Measurements from ENCODE around the gene PSEN1.

PSEN1 gene

DNA sequence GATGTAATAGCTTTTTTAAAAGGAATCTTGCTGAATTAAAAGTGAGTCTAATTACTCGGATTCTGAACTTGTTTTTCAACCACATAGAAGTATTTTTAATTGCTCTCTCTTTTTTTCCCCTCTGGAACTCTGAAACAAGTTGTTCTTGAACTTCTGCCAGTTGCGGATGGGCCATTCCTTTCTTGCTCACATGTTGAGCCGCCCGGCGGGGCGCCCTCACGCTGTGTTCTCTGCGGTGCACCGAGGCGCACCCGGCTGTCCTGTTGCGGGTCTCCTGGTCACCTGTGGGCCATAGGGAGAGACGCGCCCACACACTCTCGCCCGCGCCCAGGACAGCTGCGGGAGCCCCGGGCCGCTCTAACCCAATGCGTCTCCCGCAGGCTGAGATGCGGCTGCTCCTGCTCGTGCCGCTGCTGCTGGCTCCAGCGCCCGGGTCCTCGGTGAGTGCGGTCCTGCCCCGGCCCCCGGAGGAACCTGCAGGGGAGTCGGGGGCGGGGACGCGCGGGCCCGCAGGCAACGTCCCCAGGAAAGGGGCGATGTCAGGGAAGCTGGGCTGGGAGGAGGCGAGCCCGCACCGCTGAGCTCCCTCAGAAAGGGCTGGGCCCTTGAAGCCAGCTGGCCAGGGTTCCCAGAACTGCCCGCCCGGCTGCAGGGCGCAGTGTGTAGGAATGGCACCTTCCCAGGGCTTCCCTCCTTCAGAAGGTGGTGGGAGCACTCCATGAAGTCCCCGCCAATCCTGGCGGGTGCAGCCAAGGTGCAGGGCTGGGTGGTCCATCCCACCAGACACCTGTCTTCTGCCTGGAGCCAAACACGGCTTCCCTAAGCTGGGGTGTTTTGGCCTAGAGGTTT is 103.3 kb downstream of the PSEN1 start:
- FAIRE-seq (no peak), DNase-seq (ENCODE audit: low spot score) (no peak)

DNA sequence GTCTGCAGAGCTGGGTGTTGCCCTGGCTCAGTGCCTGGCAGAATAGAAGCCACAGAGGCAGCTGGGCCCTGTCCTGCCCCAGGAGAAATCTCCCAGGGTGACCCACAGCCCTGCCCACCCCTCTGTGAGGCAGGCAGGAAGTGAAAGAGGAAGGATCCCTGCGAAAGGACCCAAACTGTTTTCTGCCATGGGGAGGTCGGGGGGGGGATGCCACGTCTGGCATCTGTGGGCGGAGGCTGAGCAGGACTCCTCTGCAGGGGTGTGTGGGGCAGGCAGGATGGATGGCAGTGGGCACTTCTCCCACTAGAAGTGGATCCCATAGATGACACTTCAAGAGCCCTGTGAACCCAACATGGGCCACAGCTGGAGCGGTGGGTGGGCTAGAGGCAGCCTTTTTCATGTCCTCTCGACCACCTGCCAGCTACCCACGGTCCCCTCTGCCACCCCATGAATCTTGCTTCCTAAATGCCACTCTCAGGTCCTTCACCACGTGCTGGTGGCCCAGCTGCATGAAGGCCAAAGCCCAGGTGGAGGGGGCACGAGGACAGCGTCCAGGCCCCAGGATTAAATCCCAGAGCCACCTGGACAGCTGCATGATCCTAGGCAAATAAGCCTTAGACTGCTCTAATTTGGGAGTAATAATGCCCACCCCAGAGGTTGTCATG is 104.6 kb downstream of the PSEN1 start:
- DNase-seq (ENCODE audit: low spot score) (no peak), FAIRE-seq (no peak)

DNA sequence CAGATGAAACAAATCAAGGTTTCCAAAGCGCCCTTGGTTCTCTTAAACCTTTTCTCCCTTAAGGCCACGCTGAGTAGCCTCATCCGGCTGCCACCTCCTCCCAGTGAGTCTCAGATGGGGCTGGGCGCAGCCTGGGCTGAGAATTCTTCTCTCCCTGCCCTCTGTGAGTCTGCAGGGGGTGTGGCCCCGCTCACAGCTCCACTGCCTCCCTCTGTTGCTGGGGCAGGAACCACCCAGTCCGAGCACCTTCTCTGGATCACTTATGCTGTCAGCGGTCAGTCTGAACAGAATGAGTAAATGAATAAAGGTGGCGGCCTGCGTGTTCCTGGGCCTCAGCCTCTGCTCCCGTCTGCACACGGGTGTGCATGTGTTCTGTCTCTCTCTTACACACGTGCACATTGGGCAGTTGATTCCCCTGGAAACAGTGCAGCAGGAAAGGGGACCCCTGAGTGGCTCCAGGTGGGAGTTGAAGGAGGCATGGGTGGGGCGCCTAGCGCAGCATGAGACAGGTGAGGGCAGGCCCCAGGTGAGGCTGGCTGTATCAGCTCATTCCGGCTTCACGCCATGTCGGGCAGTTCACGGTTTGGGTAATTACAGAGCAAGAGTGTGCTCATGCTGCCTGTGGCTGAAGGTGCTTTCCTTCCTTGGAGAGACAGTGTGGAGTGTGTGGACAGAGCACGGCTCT is 105.3 kb downstream of the PSEN1 start:
- peak; percentile 72 for DNase-seq (ENCODE audit: low spot score)
- FAIRE-seq = peak; percentile 81

DNA sequence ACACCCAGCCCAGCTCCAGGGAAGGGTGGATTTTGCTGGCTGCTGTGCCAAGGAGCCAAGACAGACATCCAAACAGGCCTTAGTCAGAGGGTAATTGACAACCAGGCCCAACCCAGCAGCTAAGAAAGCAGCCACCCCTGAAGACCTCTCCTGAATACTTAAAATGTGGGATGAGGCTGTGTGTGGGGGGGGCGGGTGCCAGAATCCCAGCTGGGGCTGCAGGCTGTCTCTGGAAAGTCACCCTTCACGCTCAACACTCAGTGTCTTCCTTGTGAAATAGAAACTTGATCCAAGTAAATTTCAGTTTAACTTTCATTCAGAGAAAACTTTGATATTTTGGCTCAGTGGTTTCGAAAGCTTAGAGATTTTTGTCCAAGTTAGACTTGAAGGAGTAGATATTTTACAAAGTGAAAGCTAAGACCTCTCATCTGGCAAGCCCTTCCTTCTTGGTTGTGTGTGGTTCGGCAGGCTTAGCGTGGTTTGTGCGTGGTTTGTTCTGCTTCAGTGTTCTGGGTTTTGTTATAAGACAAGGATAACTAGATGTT is 106.1 kb downstream of the PSEN1 start:
- DNase-seq (ENCODE audit: low spot score) (peak; percentile 63), FAIRE-seq (peak; percentile 77)

DNA sequence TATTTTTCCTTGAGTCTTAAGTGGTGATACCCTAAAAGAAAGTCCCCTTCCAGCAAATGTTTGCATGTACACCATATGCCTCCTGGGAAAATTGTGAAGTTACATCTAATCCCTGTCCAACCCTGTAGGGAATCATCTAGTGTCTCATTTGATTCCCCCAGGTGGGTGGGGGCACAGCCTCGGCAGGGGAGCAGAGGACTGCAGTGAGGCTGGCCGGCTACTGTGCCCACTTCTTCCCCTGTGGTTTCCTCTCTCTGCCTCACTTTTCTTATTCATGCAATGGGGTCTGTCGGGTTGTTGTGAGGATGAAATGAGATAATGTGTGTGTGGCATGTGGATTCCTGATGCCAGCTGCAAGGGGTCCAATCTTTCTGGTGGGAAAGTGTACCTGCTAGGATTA is 107.0 kb downstream of the PSEN1 start:
- DNase-seq (ENCODE audit: low spot score) (no peak), FAIRE-seq (no peak)

DNA sequence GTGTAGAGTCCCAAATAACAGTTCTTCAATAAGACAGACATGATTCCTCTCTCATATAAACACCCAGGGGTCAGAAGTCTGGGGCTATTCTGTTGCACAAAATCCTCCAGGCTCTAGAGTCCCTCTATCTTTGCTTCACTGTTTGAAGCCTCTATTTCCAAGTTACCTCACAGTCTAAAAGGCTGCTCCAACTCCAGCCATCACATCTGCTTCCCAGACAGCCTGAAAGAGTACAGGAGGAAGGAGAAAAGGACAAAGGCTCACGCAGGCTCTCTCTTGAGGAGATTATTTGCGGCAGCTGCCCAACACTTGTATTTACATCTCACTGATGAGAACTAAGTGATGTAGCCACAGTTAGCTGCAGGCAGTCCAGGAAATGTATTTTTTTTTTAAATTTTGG is 107.4 kb downstream of the PSEN1 start:
- FAIRE-seq (no peak), DNase-seq (ENCODE audit: low spot score) (no peak)

DNA sequence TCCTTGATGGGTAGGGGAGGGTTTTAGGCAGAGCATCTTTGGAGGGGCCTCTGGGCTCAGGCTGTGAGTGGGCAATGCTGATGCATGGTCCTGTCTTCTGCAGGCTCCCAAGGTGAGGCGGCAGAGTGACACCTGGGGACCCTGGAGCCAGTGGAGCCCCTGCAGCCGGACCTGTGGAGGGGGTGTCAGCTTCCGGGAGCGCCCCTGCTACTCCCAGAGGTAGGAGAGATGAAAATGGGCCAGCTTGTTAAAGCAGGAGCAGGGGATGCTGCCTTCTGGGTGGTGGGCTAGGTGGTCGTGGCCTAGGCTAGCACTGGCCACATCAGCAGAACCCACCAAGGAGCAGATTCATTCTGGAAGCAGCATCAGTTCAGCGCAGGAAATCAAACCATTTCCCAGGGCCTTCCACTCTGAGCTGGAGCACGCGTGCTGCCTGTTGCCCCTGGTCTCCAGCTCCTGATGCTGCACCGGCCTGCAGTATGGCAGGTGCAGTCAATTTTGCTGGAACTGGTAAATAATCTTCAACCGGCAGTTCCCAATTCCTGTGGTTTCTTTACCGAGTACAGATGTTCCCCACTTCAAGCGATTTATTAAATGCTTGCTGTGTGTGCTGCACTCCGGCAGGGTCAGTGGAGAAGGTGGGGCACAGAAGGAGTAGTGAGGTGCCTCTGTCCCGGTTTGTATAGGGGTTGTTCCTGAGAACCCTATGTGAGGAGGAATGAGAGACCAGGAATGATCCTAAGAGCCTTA is 108.4 kb downstream of the PSEN1 start:
- FAIRE-seq = no peak
- DNase-seq (ENCODE audit: low spot score) = no peak

DNA sequence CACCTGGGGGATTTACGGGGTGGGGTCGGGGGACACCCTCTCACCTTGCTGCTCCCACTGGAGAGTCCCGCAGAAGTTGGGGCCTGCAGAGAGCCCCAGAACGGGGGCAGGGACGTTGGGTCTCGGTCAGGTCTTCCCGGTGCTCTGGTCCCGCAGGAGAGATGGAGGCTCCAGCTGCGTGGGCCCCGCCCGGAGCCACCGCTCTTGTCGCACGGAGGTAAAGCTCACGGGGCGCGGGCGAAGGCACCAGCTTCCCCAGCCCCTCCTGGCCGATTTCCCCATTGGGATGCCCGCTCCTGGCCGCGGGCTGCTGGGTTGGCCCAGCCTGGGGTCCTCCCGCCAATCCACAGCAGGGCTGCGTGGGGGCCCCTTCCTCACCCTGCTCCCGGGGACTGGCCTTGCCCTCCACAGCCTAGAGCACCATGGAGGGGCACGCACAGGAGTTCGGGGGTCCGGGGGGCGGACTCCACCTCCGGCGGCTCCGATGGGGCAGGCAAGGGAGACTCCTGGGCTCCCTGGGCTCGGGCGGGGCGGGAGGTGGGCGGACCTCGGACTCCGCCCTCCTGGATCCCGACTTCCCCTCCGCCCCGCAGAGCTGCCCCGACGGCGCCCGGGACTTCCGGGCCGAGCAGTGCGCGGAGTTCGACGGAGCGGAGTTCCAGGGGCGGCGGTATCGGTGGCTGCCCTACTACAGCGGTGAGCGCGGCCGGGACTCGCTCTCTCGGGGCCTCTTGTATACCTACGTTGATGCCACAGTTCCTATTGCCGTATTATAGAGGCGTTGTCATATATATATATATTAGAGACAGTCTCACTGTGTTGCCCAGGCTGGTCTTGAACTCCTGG is 109.4 kb downstream of the PSEN1 start:
- FAIRE-seq (no peak), DNase-seq (ENCODE audit: low spot score) (no peak)

DNA sequence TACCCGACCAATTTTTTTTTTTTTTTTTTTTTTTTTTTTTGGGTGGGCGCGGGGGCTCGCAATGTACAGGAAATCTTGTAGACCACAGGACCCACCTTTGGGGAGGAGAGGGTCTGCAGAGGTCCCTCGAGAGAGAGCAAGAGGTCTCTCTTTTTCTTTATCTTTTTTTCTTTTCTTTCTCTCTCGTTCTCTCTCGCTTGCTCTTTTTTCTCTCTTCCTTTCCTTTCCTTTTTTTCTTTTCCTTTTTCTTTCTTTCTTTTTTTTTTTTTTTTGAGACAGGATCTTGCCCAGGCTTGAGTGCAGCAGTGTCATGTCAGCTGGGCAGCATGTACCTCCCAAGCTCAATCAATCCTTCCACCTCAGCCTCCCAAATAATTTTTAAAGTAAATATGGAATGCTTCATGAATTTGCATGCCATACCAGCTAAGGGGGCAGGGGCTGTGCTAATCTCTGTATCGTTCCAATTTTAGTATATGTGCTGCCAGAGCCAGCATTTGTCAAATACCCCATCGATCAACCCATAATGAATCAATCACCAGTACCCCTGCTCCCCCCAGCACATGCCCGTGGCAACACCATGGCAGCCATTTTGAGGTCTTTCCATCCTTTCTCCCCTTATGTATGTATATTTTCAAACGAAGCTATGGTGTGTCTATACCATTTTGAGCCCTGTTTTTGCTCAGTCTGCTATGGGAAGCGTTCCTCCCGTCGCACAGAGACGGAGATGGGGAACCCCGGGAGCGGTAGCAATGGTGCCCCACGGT is 110.3 kb downstream of the PSEN1 start:
- DNase-seq (ENCODE audit: low spot score) = no peak
- FAIRE-seq = no peak

DNA sequence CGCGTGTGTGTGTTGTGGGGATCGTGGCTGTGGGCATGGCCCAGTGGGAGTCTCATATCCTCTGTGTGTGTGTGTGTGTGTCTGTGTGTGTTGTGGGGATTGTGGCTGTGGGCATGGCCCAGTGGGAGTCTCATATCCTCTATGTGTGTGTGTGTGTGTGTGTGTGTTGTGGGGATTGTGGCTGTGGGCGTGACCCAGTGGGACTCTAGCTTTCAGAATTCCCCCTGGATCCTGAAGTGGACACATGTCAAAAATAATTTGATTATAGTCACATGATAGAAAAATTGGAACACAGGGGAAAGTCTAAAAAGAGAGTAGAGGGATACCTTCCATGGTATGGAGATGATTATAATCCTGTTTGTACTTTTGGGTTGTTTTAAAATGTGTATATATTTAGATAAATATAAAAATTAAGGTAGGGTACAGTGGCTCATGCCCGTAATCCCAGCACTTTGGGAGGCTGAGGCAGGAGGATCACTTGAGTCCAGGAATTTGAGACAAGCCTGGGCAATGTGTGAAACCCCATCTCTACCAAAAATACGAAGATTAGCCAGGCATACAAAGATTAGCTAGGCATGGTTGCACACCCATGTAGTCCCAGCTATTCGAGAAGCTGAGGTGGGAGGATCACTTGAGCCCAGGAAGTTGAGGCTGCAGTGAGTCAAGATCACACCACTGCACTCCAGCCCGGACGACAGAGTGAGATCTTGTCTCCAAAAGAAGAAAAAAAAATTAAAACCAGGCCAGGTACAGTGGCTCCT is 112.0 kb downstream of the PSEN1 start:
- FAIRE-seq (peak; percentile 91), DNase-seq (ENCODE audit: low spot score) (peak; percentile 69)

DNA sequence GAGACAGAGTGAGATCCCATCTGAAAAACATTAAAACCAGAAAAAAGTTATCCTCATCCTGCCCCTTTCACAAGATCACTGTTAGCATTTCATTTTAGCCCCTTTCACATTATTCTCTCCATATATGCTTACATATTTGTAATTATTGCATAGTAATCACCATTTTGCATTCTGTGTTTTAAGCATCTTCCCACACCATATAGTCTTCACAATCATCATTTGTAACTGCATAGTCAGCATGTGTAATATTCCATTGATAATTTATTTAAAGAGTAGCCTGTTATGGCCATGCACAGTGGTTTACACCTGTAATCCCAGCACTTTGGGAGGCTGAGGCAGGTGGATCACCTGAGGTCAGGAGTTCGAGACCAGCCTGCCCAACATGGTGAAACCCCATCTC is 112.8 kb downstream of the PSEN1 start:
- FAIRE-seq (no peak), DNase-seq (ENCODE audit: low spot score) (no peak)

DNA sequence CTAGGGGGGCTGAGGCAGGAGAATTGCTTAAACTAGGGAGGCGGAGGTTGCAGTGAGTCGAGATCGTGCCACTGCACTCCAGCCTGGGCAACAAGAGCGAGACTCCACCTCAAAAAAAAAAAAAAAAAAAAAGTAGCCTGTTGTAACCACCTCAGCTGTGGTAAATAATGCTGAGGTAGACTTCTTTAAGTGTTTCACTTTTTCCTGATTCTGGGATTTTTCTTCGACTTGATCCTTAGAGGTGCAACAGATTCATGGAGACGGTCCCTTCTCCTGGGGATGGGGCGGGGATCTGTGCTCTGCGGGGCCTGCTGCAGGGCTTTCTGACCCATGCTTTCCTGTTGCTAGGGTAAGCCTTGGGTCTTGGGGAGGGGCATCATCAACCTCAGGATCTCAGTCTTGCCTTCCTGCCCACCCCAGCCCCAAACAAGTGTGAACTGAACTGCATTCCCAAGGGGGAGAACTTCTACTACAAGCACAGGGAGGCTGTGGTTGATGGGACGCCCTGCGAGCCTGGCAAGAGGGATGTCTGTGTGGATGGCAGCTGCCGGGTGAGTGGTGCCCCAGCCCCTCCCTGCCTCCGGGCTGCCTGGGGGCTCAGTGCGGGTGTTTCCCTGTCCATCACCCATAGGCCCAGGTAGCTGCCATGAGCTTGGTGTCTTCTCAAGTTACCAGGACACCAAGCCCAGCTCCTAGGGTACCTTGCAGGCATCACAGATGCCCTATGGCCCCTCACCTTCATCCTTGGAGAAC is 113.4 kb downstream of the PSEN1 start:
- FAIRE-seq (no peak), DNase-seq (ENCODE audit: low spot score) (no peak)

DNA sequence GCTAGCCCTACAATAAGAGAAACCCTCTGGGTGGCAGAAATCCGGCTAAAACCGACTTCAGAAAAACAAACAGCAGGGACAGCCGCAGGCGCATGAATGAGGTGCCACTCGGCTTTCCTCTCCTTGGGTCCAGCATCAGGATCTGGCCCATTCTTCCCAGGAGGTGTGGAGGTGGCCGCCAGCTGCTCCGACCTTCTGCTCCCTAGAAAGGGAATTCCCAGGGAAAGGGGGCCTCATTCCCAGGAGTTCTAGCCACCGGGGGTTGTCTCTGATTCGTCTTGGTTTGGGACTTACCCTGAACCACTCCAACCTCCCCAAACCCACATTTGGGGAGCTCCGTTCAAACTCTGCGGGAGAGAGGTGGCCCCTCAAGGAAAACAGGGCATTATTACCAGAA is 114.0 kb downstream of the PSEN1 start:
- no peak for FAIRE-seq
- no peak for DNase-seq (ENCODE audit: low spot score)

DNA sequence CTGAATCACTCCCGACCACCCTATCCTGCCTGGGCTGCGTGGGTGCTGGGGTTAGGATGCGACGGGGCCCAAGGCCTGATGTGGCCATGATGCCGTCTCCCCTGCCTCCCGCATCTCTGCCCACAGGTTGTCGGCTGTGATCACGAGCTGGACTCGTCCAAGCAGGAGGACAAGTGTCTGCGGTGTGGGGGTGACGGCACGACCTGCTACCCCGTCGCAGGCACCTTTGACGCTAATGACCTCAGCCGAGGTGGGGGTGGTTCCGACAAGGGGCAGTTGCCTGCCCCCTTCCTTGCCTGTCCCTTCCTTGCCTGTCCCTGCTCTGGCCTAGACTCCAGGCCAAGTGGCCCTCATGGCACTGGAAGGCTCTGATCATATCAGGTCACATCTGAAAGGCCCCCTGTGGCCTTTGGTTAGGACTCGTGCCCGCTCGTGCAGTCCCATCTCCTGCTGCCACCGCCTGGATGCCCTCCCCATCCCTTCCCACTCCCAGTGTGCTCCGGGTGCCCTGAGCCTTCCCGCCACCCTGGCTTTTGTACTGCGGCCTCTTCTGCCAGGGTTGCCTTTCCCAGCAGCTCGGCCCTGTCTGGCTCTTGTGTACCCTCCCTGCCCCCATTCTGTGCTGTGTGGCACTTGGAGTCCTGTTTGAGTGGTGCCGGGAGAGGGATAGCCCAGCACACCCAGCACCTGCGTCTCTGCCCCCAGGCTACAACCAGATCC is 114.6 kb downstream of the PSEN1 start:
- FAIRE-seq = no peak
- DNase-seq (ENCODE audit: low spot score) = no peak

DNA sequence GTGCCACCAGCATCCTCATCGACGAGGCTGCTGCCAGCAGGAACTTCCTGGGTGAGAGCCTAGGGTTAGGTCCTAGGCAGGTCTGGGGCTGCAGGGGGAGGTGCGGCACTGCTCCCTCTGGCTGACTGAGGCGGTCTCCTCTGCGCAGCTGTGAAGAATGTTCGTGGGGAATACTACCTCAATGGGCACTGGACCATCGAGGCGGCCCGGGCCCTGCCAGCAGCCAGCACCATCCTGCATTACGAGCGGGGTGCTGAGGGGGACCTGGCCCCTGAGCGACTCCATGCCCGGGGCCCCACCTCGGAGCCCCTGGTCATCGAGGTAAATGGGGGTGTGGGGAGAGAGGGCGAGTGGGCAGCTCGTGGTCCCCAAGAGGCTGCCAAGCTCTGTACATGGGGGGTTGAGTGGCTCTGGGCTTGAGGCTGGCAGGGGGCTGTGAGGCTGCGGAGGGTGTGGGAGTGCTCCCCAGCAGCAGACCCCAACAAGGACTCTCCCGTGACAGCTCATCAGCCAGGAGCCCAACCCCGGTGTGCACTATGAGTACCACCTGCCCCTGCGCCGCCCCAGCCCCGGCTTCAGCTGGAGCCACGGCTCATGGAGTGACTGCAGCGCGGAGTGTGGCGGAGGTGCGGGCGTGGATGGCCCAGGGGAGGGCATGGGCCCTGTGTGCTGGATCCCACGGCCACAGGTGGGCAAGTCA is 115.4 kb downstream of the PSEN1 start:
- DNase-seq (ENCODE audit: low spot score) = no peak
- FAIRE-seq = no peak

DNA sequence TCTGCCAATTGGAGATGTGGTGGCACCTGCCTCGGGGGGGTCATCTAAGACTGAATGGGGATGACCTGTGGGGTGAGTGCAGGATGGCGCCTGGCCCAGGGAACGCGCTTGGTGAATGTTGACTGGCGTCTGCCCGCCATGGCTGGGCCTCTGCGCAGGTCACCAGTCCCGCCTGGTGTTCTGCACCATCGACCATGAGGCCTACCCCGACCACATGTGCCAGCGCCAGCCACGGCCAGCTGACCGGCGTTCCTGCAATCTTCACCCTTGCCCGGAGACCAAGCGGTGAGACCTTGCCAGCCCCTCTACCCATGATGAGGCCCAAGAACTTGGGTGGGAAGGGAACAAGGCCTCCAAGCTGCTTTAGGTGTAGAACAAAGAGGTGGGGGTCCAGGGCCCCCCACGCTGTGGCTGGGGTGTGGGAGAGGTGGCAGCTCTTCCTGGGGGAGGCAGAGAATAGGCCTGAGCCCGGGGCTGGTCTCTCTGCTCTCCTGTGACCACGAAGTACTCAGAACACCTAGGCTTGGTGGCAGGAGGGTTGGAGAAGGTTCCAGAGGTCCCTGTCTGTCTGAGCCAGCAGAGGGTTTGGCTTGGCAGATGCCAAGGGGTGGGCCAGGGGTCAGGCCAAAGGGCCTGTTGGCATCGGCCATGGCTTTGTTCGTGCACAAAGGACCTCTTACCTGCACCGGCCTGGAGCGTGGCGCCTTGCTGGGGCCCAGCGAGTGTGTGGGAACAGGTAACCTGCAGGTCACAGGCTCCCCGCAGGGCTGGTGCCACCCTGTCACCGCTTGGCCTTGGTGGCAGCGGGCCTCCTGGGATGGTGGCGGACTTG is 116.4 kb downstream of the PSEN1 start:
- no peak for FAIRE-seq
- no peak for DNase-seq (ENCODE audit: low spot score)
